ENCODE data around the gene CLEC4F. TPM values are rescaled to one million over a fixed set of nuclear protein-coding genes. Genes with fewer than 3 reads are reported as not detected.

The CLEC4F gene
- total RNA-seq, 1 donor from 2014 or later: not detected

DNA sequence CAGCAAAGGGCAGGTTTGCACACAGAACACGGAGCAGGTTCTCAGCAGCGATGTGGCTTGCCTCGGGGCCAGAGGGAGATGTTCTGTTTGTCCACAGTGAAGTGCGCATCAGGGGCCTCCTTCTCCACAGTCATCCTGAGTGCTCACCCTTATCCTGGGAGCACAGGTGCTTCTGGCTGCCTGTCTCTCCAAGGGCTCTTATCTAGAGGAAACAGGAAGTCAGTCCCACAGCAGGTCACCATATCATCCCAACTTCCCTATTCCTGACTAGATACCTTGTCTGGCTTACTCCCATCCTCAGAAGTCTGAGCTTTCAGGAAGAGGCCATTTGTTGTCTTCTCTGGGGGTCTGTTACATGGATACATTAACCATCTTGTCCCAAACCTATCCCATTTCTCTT, 15.2 kb upstream of the CLEC4F start, which contains the start of gene CD207:
CD207 (minus strand) TSS at position 174 of the 400 bp plus-strand sequence; CDS start at position 134, 40 bp downstream.
- TF ChIP-seq, protein P1, sequence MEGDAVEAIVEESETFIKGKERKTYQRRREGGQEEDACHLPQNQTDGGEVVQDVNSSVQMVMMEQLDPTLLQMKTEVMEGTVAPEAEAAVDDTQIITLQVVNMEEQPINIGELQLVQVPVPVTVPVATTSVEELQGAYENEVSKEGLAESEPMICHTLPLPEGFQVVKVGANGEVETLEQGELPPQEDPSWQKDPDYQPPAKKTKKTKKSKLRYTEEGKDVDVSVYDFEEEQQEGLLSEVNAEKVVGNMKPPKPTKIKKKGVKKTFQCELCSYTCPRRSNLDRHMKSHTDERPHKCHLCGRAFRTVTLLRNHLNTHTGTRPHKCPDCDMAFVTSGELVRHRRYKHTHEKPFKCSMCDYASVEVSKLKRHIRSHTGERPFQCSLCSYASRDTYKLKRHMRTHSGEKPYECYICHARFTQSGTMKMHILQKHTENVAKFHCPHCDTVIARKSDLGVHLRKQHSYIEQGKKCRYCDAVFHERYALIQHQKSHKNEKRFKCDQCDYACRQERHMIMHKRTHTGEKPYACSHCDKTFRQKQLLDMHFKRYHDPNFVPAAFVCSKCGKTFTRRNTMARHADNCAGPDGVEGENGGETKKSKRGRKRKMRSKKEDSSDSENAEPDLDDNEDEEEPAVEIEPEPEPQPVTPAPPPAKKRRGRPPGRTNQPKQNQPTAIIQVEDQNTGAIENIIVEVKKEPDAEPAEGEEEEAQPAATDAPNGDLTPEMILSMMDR (IDR thresholded peaks at IDR 0.05; ENCODE audit: insufficient read depth, low read length, poor library complexity, severe bottlenecking): no peak
- no peak for DNase-seq (ENCODE audit: low read depth)
- H3K27me3 ChIP-seq (ENCODE audit: control insufficient read depth, insufficient read depth, low read length): no peaks in the 10 kb centered on the region
- no peak within 1 kb of the TSS for H3K4me3 ChIP-seq (ENCODE audit: low read depth, low read length)
- H3K36me3 ChIP-seq (ENCODE audit: control insufficient read depth, insufficient read depth, low read length): no peaks in the 10 kb centered on the region

DNA sequence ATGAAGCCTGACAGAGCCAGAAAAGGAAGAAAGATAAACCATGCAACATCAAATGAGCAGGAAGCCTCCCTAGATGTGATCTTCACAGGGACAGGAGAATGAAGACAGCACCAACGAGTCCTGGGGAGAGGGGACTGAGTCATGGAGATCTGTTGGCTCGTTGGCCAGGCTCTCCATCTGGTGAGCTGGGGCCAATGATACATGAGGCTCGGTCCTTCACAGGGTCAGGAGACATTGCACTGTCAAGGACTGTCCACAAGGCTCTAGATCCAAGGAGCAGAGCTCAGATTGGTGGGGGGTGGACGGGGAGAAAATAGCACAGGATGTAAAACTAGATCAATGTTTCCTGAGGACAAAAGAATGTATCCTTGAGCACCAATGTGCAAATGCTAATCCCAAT, 14.5 kb upstream of the CLEC4F start:
- no peak for DNase-seq (ENCODE audit: low read depth)
- H3K4me3 ChIP-seq (ENCODE audit: low read depth, low read length): no peak overlapping the region
- H3K27me3 ChIP-seq (ENCODE audit: control insufficient read depth, insufficient read depth, low read length): no peaks in the 10 kb centered on the region
- no peaks in the 10 kb centered on the region for H3K36me3 ChIP-seq (ENCODE audit: control insufficient read depth, insufficient read depth, low read length)
- TF ChIP-seq, protein P1 (IDR thresholded peaks at IDR 0.05; ENCODE audit: insufficient read depth, low read length, poor library complexity, severe bottlenecking): no peak

- no peak overlapping the region for H3K4me3 ChIP-seq (ENCODE audit: low read depth, low read length)
- no peak for DNase-seq (ENCODE audit: low read depth)
- TF ChIP-seq, protein P1 (IDR thresholded peaks at IDR 0.05; ENCODE audit: insufficient read depth, low read length, poor library complexity, severe bottlenecking): no peak
- H3K36me3 ChIP-seq (ENCODE audit: control insufficient read depth, insufficient read depth, low read length): no peaks in the 10 kb centered on the region
- H3K27me3 ChIP-seq (ENCODE audit: control insufficient read depth, insufficient read depth, low read length): no peaks in the 10 kb centered on the region
These were observed 13.7 kb upstream of the CLEC4F start for GRCh38 chr2:70834106-70834505.

GRCh38 chr2:70833246-70833645, 12.8 kb upstream of the CLEC4F start:
- no peak for DNase-seq (ENCODE audit: low read depth)
- Histone ChIP-seq H3K27me3 (ENCODE audit: control insufficient read depth, insufficient read depth, low read length) (no peaks in the 10 kb centered on the region), H3K4me3 (ENCODE audit: low read depth, low read length) (no peak overlapping the region), H3K36me3 (ENCODE audit: control insufficient read depth, insufficient read depth, low read length) (no peaks in the 10 kb centered on the region)
- TF ChIP-seq, protein P1 (IDR thresholded peaks at IDR 0.05; ENCODE audit: insufficient read depth, low read length, poor library complexity, severe bottlenecking): no peak

- Histone ChIP-seq H3K4me3 (ENCODE audit: low read depth, low read length) (no peak overlapping the region), H3K27me3 (ENCODE audit: control insufficient read depth, insufficient read depth, low read length) (no peaks in the 10 kb centered on the region), H3K36me3 (ENCODE audit: control insufficient read depth, insufficient read depth, low read length) (no peaks in the 10 kb centered on the region)
- TF ChIP-seq, protein P1 (IDR thresholded peaks at IDR 0.05; ENCODE audit: insufficient read depth, low read length, poor library complexity, severe bottlenecking): no peak
- DNase-seq (ENCODE audit: low read depth): no peak
These were observed 12.0 kb upstream of the CLEC4F start for GRCh38 chr2:70832386-70832785.

DNA sequence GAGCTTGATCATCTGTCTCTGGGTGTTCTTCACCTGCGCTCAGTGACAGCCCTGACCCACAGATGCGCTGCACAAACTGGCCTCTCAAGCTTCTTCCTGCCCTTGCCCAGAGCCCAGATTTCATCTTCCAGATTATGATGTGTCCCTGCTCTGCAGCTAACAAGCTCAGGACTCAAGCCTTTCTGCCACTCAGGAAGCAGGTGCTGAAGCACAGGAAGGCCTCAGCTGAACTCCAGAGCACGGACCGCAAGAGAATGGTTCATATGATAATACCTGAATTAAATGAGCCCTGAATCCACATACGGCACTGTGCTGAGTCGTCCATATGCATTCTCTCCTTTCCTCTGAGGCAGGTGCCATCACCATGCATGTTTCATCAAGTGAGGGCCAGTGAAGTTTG, 11.5 kb upstream of the CLEC4F start:
- Histone ChIP-seq H3K27me3 (ENCODE audit: control insufficient read depth, insufficient read depth, low read length) (peaks cover 2% of the 10 kb centered on the region), H3K4me3 (ENCODE audit: low read depth, low read length) (no peak overlapping the region), H3K36me3 (ENCODE audit: control insufficient read depth, insufficient read depth, low read length) (no peaks in the 10 kb centered on the region)
- TF ChIP-seq, protein P1 (IDR thresholded peaks at IDR 0.05; ENCODE audit: insufficient read depth, low read length, poor library complexity, severe bottlenecking): no peak
- DNase-seq (ENCODE audit: low read depth): no peak
